Panc1 (cell line): Measurements from ENCODE around the gene KCNMB1. TPM values are rescaled to one million over a fixed set of nuclear protein-coding genes. Genes with fewer than 3 reads are reported as not detected.

ENCODE experiments used
- ATAC-seq: fragments of 200-7000 bp; cut with Tn5 transposase; 2 replicates; pipeline ENCODE4 v1.9.1; 2020; ENCODE audit warnings: mild to moderate bottlenecking, moderate library complexity
- BruUV-seq: library from RNA; stranded (reverse); fragments of 400-500 nt; replicated peaks from 2 replicates; lab custom pipeline; 2021; lab: Mats Ljungman, UMichigan
- CTCF ChIA-PET: fragments of 300-600 bp; sonication (Branson Sonifier 250); formaldehyde crosslinking; loops from one replicate; lab custom pipeline; 2022; ENCODE audit warnings: antibody characterized with exemption; lab: Charles Lee
- POLR2A ChIA-PET: fragments of 300-600 bp; sonication (Branson Sonifier 250); formaldehyde crosslinking; loops from one replicate; lab custom pipeline; 2022; ENCODE audit warnings: antibody characterized with exemption; lab: Charles Lee
- DNase-seq: peaks from one replicate; pipeline ENCODE4 v3.0.0-alpha.2; 2010; ENCODE audit warnings: low read depth, low spot score
- H3K27ac ChIP-seq: 2 replicates; pipeline ENCODE4 v1.5.1; 2011; ENCODE audit warnings: mild to moderate bottlenecking, low read length, inconsistent platforms
- H3K27me3 ChIP-seq: fragments of 200-500 bp; sonication (Bioruptor generic); 2 replicates; pipeline ENCODE4 v1.6.0; 2014; ENCODE audit warnings: low read length, inconsistent platforms; ENCODE audit not compliant: control insufficient read depth, insufficient read depth
- H3K36me3 ChIP-seq: fragments of 200-500 bp; sonication (Bioruptor generic); 2 replicates; pipeline ENCODE4 v1.5.1; 2014; ENCODE audit warnings: inconsistent platforms, mild to moderate bottlenecking, low read length, moderate library complexity; ENCODE audit not compliant: control insufficient read depth, insufficient read depth
- H3K4me1 ChIP-seq: 2 replicates; pipeline ENCODE4 v1.5.1; 2011; ENCODE audit warnings: inconsistent platforms, mild to moderate bottlenecking, low read length, moderate library complexity; ENCODE audit not compliant: control insufficient read depth, insufficient read depth
- H3K4me3 ChIP-seq, 2 experiments: 2 replicates each; pipeline ENCODE4 v1.5.1; 2011 to 2012; ENCODE audit warnings: low read depth in 2 of 2, low read length in 2 of 2, mild to moderate bottlenecking in 2 of 2, inconsistent platforms in 1 of 2, moderate library complexity in 1 of 2
- H3K9me3 ChIP-seq: fragments of 200-500 bp; sonication (Bioruptor generic); 2 replicates; pipeline ENCODE4 v1.5.1; 2014; ENCODE audit warnings: low read depth, mild to moderate bottlenecking, inconsistent platforms, low read length, moderate library complexity; ENCODE audit not compliant: control insufficient read depth, insufficient read depth
- CTCF ChIP-seq: fragments of 450-650 bp; IDR thresholded peaks from 2 replicates; pipeline ENCODE4 v1.5.1; 2017; ENCODE audit warnings: mild to moderate bottlenecking
- POLR2AphosphoS5 ChIP-seq: IDR thresholded peaks from 2 replicates; pipeline ENCODE4 v1.6.1; 2012; ENCODE audit warnings: mild to moderate bottlenecking, low read depth, low read length, moderate library complexity
- REST ChIP-seq, 2 experiments: IDR thresholded peaks; 2 replicates each; pipeline ENCODE4 v1.6.1; 2011 to 2012; ENCODE audit warnings: low read depth in 2 of 2, control low read depth in 1 of 2, low read length in 1 of 2, mild to moderate bottlenecking in 1 of 2, moderate library complexity in 1 of 2; ENCODE audit not compliant: insufficient read depth in 1 of 2
- SIN3A ChIP-seq: IDR thresholded peaks from 2 replicates; pipeline ENCODE4 v1.6.1; 2012; ENCODE audit warnings: low read depth, mild to moderate bottlenecking, low read length, moderate library complexity, borderline replicate concordance; ENCODE audit not compliant: insufficient read depth
- TCF7L2 ChIP-seq: IDR thresholded peaks from 2 replicates; pipeline ENCODE4 v1.6.1; 2011; ENCODE audit warnings: mild to moderate bottlenecking, low read depth, low read length, inconsistent platforms
- in situ Hi-C: cut with HindIII; loops from 2 replicates; pipeline ENCODE4 v1.10.0; 2016; ENCODE audit warnings: low sequenced_read_pairs, low pct_unique_long_range_greater_than_20kb
- intact Hi-C: fragments of 100-400 bp; cut with micrococcal nuclease; formaldehyde crosslinking; loops from one replicate; pipeline ENCODE4 v1.10.0; 2022; ENCODE audit not compliant: unreplicated experiment
- total RNA-seq: library from RNA; stranded (reverse); gene quantifications from one replicate; pipeline ENCODE4 v1.2.1, GENCODE V29; 2021; ENCODE audit not compliant: unreplicated experiment

The KCNMB1 gene
- total RNA-seq, 1 experiment from 2014 or later, result not detected

DNA sequence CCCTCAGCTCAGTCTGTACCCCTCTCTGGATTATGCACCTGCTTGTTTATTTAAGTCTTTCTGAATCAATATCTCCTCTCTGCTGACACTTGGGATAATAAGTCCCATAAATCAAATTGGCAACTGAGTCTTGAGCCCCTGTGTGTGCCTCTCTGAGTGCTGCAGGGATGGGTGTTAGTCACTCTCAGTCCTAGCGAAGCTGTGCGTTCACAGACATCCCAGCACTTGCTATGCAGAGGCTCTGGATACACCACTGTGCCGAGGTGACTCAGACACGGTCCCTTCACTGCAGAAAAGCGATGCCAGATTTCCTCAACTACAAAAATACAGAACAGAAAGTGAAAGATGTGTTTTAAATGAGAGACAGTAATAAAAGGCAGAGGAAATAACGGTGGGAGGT lies 4.1 kb upstream of the KCNMB1 start:
- ChIA-PET CTCF (no interaction called here), POLR2A (no interaction called here)
- DNase-seq, result no peak
- intact Hi-C loops, result no loop called here
- ATAC-seq, result no peak
- Histone ChIP-seq H3K36me3 (no peaks in the 10 kb centered on the region), H3K27me3 (peaks cover 3% of the 10 kb centered on the region; the same call in 1 of the 2 replicates), H3K27ac (no peak overlapping the region), H3K4me1 (no peaks in the 10 kb centered on the region), H3K9me3 (no peaks in the 10 kb centered on the region), H3K4me3 (no peak overlapping the region)
- in situ Hi-C loops, result no loop called here
- TF ChIP-seq SIN3A, result no peak
- no peak for TF ChIP-seq REST (IDR thresholded peaks at IDR 0.05; ENCODE audit: insufficient read depth in 1 of 2, low read depth in 2 of 2, low read length in 1 of 2)
- TF ChIP-seq TCF7L2, result no peak
- no peak for TF ChIP-seq POLR2AphosphoS5
- TF ChIP-seq CTCF, result no peak
- BruUV-seq, result no TSS peak

GRCh38 chr5:170390472-170390871 lies 1.3 kb upstream of the KCNMB1 start:
- no peaks in the 10 kb centered on the region for H3K36me3 ChIP-seq
- H3K27ac ChIP-seq, result no peak overlapping the region
- intact Hi-C loops, result no loop called here
- ChIA-PET POLR2A (no interaction called here), CTCF (no interaction called here)
- H3K27me3 ChIP-seq, result peaks cover 3% of the 10 kb centered on the region
- TF ChIP-seq SIN3A, result no peak
- TF ChIP-seq CTCF, result no peak
- TF ChIP-seq REST (IDR thresholded peaks at IDR 0.05; ENCODE audit: insufficient read depth in 1 of 2, low read depth in 2 of 2, low read length in 1 of 2), result no peak
- no peak for TF ChIP-seq POLR2AphosphoS5
- TF ChIP-seq TCF7L2, result no peak
- H3K4me3 ChIP-seq, result no peak overlapping the region
- DNase-seq (no peak), ATAC-seq (no peak)
- no TSS peak for BruUV-seq
- in situ Hi-C loops, result no loop called here
- no peaks in the 10 kb centered on the region for H3K4me1 ChIP-seq
- H3K9me3 ChIP-seq, result no peaks in the 10 kb centered on the region
